Fibroblast of skin of right quadriceps (primary cell): ENCODE results near the gene BAZ2B.

Source experiments
- DNase-seq: peaks from one replicate; pipeline ENCODE4 v3.0.0-alpha.2; 2013

BAZ2B gene

DNA sequence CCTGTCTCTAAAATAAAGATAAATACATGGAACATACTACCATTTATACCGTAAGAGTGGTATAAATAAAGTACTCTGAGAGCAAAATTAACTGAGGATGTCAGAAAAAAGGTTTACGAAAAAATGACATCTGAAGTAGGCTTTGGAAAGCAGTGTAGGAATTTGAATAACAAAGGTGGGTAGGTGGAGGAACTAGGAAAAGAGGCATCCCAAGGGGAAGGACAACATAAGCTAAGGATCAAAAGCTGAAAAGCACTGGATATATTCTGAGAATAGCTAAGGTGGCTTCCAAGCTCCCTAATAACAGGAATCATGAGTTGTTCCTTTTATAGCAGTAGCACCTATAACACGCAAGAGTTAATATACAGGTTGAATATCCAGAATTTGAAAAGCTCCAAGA lies 91.3 kb downstream of the BAZ2B start:
- no peak for DNase-seq

- no peak for DNase-seq
Observed at GRCh38 chr2:159521272-159521671, 95.1 kb downstream of the BAZ2B start.

- no peak for DNase-seq
Observed at GRCh38 chr2:159518321-159519005, 97.9 kb downstream of the BAZ2B start.

DNA sequence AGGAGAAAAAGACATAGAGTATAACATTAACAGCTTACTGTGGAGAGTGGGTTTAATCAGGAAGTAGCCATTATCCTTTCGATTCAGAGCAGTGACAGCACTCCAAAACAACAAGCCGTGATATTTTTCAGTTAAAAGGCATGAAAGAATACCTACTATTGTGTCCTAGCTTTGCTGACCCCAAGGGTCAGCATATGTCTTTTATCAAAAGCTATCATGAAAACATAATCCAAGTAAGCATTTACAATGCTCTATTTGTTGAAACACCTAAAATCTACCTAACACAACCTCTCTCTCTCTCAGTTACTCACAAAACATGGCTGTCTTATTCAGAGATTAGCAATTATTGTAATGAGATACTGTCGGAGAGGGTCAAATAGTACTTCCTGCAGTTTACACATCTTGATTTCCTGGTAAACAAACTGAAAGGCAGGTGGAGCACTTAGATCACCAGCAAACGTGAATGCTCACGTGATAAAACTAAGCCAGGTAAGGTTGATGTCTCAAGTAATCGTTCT lies 100.0 kb downstream of the BAZ2B start:
- DNase-seq: peak; percentile 21

DNA sequence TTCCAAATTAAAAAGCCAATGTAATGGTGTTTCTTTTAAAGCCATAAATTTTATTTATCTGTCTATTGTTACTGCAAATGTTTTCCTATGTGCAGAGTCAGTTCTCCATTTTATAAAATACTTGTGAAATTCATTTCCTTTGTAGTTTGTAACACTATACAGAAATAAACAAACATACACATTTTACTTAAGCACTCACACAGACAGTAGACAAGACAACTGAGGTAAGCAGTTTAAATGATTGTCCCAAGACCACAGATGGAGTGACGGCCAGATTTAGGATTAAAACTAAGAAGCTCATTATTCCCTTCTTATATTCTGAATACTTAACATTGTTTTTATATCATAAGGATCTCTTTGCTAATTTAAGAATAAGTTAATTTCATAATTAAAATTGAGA lies 100.9 kb downstream of the BAZ2B start:
- DNase-seq: no peak

GRCh38 chr2:159513745-159514144 lies 102.6 kb downstream of the BAZ2B start:
- no peak for DNase-seq

DNA sequence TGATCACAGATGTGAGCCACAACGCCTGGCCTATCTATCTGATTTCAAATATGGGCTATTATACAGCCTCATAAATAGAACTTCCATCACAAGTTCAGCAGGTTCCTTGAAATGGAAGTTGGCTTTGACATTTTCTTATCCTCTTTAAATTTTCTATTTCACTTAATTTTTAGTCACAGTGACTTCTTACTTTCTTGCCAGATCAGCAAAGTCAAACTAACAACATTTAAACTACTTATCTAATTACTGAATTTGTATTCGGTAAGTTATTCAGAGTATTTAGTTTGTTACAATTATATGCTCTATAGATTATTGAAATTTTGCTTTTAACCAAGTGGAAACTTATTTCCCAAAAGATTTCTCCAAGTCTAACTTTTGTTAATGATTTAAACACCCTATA lies 108.2 kb downstream of the BAZ2B start:
- no peak for DNase-seq

DNA sequence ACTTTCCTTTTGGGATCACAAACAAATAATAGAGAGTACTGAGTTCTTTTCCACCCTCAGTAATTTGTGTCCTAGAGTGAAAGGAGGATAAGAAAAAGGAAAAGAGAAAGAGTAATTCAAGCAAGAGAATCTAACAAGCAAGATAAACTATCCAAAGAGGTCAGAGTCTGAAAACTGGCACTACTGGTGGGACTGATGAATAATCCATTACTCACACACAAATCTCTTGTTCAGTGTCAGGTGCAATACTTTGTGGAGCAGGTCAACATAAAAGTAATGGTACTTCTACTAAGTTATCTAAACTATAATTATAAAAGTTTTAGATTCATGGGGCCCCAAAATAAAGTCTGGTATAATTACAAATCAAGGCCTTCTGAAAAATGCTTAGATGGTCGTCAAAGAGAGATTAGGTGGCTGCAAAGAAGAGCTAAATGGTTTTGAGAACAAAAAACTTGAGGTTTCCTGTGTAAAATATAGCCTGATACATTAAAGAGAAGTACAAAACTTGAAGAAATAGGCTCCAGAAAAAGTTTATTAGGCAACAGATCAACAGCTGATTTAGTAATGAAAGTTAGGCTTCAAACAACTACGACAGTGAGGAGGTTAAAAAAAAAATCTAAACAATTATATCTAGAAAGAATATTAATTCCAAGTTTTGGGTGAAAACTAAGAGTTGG lies 109.4 kb downstream of the BAZ2B start:
- DNase-seq: peak; percentile 6

DNA sequence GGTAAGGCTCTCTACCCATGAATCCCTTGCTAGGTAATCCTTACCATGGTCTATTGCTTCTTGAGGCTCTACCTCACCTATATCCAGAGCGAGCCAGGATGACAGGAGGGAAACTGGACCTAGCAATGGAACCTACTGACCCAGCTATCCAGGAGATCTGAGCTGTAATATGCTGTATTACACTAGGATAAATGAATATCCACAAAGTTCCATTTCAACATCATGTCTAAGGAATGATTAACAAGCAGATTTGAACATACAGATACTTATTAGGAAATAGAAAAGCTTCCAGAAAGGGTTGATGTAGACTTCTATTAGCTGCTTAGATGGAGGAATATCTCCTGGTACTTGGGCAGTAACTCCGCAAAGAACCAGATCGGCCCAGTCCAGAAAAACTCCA lies 110.1 kb downstream of the BAZ2B start:
- DNase-seq: no peak

- peak; percentile 49 for DNase-seq
Observed at GRCh38 chr2:159505196-159505595, 111.2 kb downstream of the BAZ2B start.

GRCh38 chr2:159501743-159502142 lies 114.6 kb downstream of the BAZ2B start:
- no peak for DNase-seq

GRCh38 chr2:159497847-159498246 lies 118.5 kb downstream of the BAZ2B start:
- DNase-seq: peak; percentile 0

- DNase-seq: peak; percentile 93
Observed at GRCh38 chr2:159497256-159497655, 119.1 kb downstream of the BAZ2B start.

GRCh38 chr2:159489476-159489875 lies 126.9 kb downstream of the BAZ2B start:
- DNase-seq: no peak

DNA sequence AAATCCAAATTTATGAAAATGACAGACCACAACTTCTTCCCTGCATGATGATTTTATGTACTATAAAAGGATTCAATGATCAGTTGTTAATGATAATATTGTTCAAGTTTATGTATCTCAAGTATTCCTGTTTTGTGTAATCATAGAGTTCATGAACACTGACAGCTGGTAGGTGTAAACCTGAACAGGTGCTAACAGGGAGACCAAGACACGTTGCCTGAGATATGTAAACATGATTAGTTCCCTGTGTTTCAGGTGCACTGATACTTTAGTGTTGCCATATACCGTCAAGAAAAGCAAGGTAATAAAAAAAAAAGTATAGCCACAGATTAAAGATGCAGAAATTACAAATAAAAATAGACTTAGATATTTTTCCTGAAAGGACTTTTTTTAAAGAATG lies 131.8 kb downstream of the BAZ2B start:
- no peak for DNase-seq

DNA sequence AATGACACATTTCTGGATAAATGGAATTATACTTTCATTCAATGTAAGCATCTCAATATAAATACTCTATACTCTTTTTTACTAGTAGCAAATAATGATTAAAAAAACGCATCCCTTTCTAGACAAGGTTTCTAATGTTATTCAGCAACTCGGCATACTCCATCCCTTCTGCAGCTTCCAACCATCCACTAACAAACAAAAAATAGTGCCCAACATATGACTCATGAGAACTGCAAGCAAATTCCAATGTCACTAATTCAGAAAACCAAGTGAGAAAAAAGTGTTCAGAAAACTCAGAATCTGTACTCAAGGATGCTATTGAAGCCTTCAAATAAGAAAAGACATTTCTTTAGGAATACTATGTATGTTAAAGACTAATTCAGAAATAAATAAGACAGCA lies 140.0 kb downstream of the BAZ2B start:
- no peak for DNase-seq

- no peak for DNase-seq
Observed at GRCh38 chr2:159475793-159476192, 140.6 kb downstream of the BAZ2B start.

GRCh38 chr2:159471340-159471739 lies 145.0 kb downstream of the BAZ2B start:
- DNase-seq: no peak

DNA sequence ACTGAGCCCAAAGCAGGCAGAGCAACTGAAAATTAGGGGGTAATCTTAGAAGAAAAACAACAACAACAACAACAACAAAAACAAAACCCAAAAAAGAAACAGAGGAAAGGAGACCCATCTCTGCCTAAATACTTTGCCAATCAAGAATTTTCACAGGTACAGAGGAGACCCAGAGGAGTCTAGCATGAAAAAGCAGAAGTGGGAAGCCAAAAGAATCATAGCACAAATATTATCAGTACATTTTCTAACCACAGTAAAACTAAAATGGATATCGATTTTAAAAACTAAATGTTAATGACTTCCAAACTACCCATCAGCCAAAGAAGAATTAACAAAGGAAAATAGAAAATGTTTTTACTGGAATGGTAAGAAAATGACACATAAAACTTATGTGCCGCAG lies 148.1 kb downstream of the BAZ2B start:
- no peak for DNase-seq

DNA sequence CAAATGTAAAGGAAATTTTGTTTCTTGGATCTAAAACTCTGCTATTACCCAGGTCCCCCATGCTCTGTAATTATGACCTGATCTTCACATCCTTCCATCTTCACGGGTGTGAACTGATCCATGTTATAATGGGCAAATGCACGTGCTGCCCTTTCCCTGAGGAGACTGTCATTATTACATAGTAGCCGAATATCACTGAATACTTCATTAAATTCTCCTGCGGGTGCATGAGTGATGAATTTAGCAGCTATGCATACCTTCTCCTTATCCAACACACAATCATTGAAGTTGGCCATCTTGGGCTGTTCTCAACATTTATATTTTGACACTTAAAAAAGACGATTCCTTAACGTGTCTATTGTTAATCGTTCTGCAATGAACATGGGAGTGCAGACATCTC lies 153.4 kb downstream of the BAZ2B start:
- DNase-seq: no peak

GRCh38 chr2:159462201-159462785 lies 154.1 kb downstream of the BAZ2B start:
- no peak for DNase-seq

- no peak for DNase-seq
Observed at GRCh38 chr2:159461076-159461475, 155.3 kb downstream of the BAZ2B start.

GRCh38 chr2:159460227-159460626 lies 156.1 kb downstream of the BAZ2B start:
- DNase-seq: no peak

- no peak for DNase-seq
Observed at GRCh38 chr2:159459279-159459678, 157.1 kb downstream of the BAZ2B start.
